ENCODE data around the gene BDH1.

Gene BDH1

GRCh38 chr3:197546307-197547085 is 9.3 kb downstream of the BDH1 start:
- Histone ChIP-seq H3K4me3 (ENCODE audit: insufficient read depth, low read length, poor library complexity, severe bottlenecking) (no peak overlapping the region), H3K9me2 (replicated peaks; ENCODE audit: insufficient read depth, low read length) (no peaks in the 10 kb centered on the region), H2AFZ (ENCODE audit: low read depth, low read length, severe bottlenecking) (no peak overlapping the region), H3K36me3 (ENCODE audit: low read length) (no peaks in the 10 kb centered on the region), H3K9me3 (ENCODE audit: insufficient read depth, low read length) (no peaks in the 10 kb centered on the region), H3K9ac (ENCODE audit: low read length) (no peak overlapping the region), H4K20me1 (ENCODE audit: low read depth, low read length) (no peaks in the 10 kb centered on the region), H3K27me3 (ENCODE audit: low read length) (no peaks in the 10 kb centered on the region), H3K27ac (ENCODE audit: low read depth, low read length) (no peak overlapping the region), H3K4me2 (ENCODE audit: low read depth, low read length, poor library complexity, severe bottlenecking) (no peak overlapping the region), H3K79me2 (ENCODE audit: insufficient read depth, low read length) (no peaks in the 10 kb centered on the region; the same call in 1 of the 2 replicates), H3F3A (ENCODE audit: insufficient read depth) (no peaks in the 10 kb centered on the region)
- TF ChIP-seq CTCF (IDR thresholded peaks at IDR 0.05; ENCODE audit: insufficient read depth, low read length, poor library complexity, severe bottlenecking) (no peak), EZH2phosphoT487 (conservative IDR thresholded peaks at IDR 0.05; ENCODE audit: low read length) (no peak)

- no peak overlapping the region for H3K4me3 ChIP-seq (ENCODE audit: insufficient read depth, low read length, poor library complexity, severe bottlenecking)
- no peaks in the 10 kb centered on the region for H3K9me3 ChIP-seq (ENCODE audit: insufficient read depth, low read length)
- H3K9me2 ChIP-seq (replicated peaks; ENCODE audit: insufficient read depth, low read length), result no peaks in the 10 kb centered on the region
- no peak overlapping the region for H3K9ac ChIP-seq (ENCODE audit: low read length)
- no peak overlapping the region for H2AFZ ChIP-seq (ENCODE audit: low read depth, low read length, severe bottlenecking)
- no peak overlapping the region for H3K27ac ChIP-seq (ENCODE audit: low read depth, low read length)
- H3K79me2 ChIP-seq (ENCODE audit: insufficient read depth, low read length), result no peaks in the 10 kb centered on the region; the same call in 1 of the 2 replicates
- H4K20me1 ChIP-seq (ENCODE audit: low read depth, low read length), result no peaks in the 10 kb centered on the region
- H3K27me3 ChIP-seq (ENCODE audit: low read length), result no peaks in the 10 kb centered on the region
- H3K36me3 ChIP-seq (ENCODE audit: low read length), result no peaks in the 10 kb centered on the region
- H3K4me2 ChIP-seq (ENCODE audit: low read depth, low read length, poor library complexity, severe bottlenecking), result no peak overlapping the region
- H3F3A ChIP-seq (ENCODE audit: insufficient read depth), result no peaks in the 10 kb centered on the region
- TF ChIP-seq EZH2phosphoT487 (conservative IDR thresholded peaks at IDR 0.05; ENCODE audit: low read length) (no peak), CTCF (IDR thresholded peaks at IDR 0.05; ENCODE audit: insufficient read depth, low read length, poor library complexity, severe bottlenecking) (no peak)
Measured at GRCh38 chr3:197545571-197545970, 10.2 kb downstream of the BDH1 start.

GRCh38 chr3:197545101-197545500 is 10.7 kb downstream of the BDH1 start:
- TF ChIP-seq EZH2phosphoT487 (conservative IDR thresholded peaks at IDR 0.05; ENCODE audit: low read length) (no peak), CTCF (IDR thresholded peaks at IDR 0.05; ENCODE audit: insufficient read depth, low read length, poor library complexity, severe bottlenecking) (no peak)
- no peak overlapping the region for H3K4me3 ChIP-seq (ENCODE audit: insufficient read depth, low read length, poor library complexity, severe bottlenecking)
- no peaks in the 10 kb centered on the region for H3K36me3 ChIP-seq (ENCODE audit: low read length)
- no peaks in the 10 kb centered on the region for H3K9me3 ChIP-seq (ENCODE audit: insufficient read depth, low read length)
- H3K4me2 ChIP-seq (ENCODE audit: low read depth, low read length, poor library complexity, severe bottlenecking), result no peak overlapping the region
- no peak overlapping the region for H3K9ac ChIP-seq (ENCODE audit: low read length)
- H4K20me1 ChIP-seq (ENCODE audit: low read depth, low read length), result no peaks in the 10 kb centered on the region
- no peaks in the 10 kb centered on the region for H3F3A ChIP-seq (ENCODE audit: insufficient read depth)
- no peaks in the 10 kb centered on the region for H3K27me3 ChIP-seq (ENCODE audit: low read length)
- H2AFZ ChIP-seq (ENCODE audit: low read depth, low read length, severe bottlenecking), result no peak overlapping the region
- no peaks in the 10 kb centered on the region; the same call in 1 of the 2 replicates for H3K79me2 ChIP-seq (ENCODE audit: insufficient read depth, low read length)
- no peak overlapping the region for H3K27ac ChIP-seq (ENCODE audit: low read depth, low read length)
- no peaks in the 10 kb centered on the region for H3K9me2 ChIP-seq (replicated peaks; ENCODE audit: insufficient read depth, low read length)

Data from SU-DHL-6 (cell line).